Uterus (tissue), 4 donors: ENCODE measurements around the gene TBX10. TPM values are rescaled to one million over a fixed set of nuclear protein-coding genes. Genes with fewer than 3 reads are reported as not detected.

Experiments
- DNase-seq, 2 donors: peaks; one replicate each; pipeline ENCODE4 v3.0.0-alpha.2; 2019 to 2020
- H3K27ac ChIP-seq, 2 donors: fragments of 200-600 bp; sonication (generic); 1 replicate in 1 of 2; 2 replicates in 1 of 2; pipeline ENCODE4 v1.5.1; 2016 to 2018
- H3K27me3 ChIP-seq, 2 donors: fragments of 200-600 bp; sonication (generic); one replicate each; pipeline ENCODE4 v1.5.1; 2018 to 2019; ENCODE audit warnings: control low read depth in 1 of 2
- H3K36me3 ChIP-seq, 2 donors: fragments of 200-600 bp; sonication (generic); one replicate each; pipeline ENCODE4 v1.5.1; 2019; ENCODE audit warnings: control low read depth in 1 of 2
- H3K4me1 ChIP-seq, 2 donors: fragments of 200-600 bp; sonication (generic); one replicate each; pipeline ENCODE4 v1.5.1; 2018 to 2019; ENCODE audit warnings: control low read depth in 1 of 2
- H3K4me3 ChIP-seq, 2 donors: fragments of 200-600 bp; sonication (generic); 1 replicate in 1 of 2; 2 replicates in 1 of 2; pipeline ENCODE4 v1.5.1; 2018 to 2019; ENCODE audit warnings: mild to moderate bottlenecking in 1 of 2
- H3K9me3 ChIP-seq, 2 donors: fragments of 200-600 bp; sonication (generic); one replicate each; pipeline ENCODE4 v1.5.1; 2019; ENCODE audit warnings: control low read depth in 1 of 2
- CTCF ChIP-seq, 4 experiments: fragments of 200-600 bp in 2 of 4; fragments of 450-650 bp in 2 of 4; sonication (generic) in 2 of 4; IDR thresholded peaks; one replicate each; pipeline ENCODE4 v1.5.1; 2016 to 2019; ENCODE audit warnings: antibody characterized with exemption in 4 of 4, mild to moderate bottlenecking in 2 of 4, moderate library complexity in 1 of 4
- POLR2A ChIP-seq, 2 donors: fragments of 450-650 bp; IDR thresholded peaks; one replicate each; pipeline ENCODE4 v1.6.1; 2016; ENCODE audit warnings: antibody characterized with exemption in 2 of 2, mild to moderate bottlenecking in 1 of 2, moderate library complexity in 1 of 2
- intact Hi-C: fragments of 100-400 bp; cut with DNase I; formaldehyde crosslinking; loops from one replicate; pipeline ENCODE4 v1.15.1; 2023; ENCODE audit warnings: low total_unique reads
- total RNA-seq, 4 donors: library from RNA; depleted of rRNA in 3 of 4; stranded (reverse); fragments of >200 nt in 3 of 4; gene quantifications; one replicate each; pipeline versions ENCODE4 v1.1.0 to v1.2.4, GENCODE V29; 2014 to 2023
- donor health status: DM: yes; HTN: yes; CAD: no.

The TBX10 gene
- total RNA-seq, 4 donors from 2014 or later = not detected

DNA sequence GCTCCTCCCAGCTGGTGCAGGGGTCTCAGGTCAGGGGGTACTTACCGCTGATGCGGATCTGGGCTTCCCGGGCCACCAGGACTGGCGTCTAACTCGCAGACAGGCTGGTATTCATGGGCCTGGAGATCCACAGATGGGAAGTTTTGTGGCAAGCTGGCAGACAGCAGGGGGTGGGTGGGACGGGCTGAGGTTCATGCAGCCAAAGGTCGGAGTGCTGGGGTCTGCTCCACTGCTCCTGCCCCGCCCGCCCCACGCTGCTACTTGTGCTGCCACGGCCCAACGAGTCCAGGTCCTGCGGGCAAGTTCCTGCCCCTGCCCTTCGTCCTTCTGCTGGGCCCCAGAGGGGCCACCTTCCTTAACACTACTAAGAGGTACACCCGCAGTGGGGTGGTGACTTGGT is 7.9 kb upstream of the TBX10 start:
- no peak for DNase-seq
- H3K4me3 ChIP-seq = no peak overlapping the region
- peaks cover 0 to 3% of the 10 kb centered on the region in 2 donors for H3K27me3 ChIP-seq
- TF ChIP-seq POLR2A (IDR thresholded peaks at IDR 0.05) (no peak), CTCF (IDR thresholded peaks at IDR 0.05) (no peak)
- no peaks in the 10 kb centered on the region for H3K36me3 ChIP-seq
- no peaks in the 10 kb centered on the region for H3K9me3 ChIP-seq
- intact Hi-C loops = no loop called here
- H3K27ac ChIP-seq = no peak overlapping the region
- H3K4me1 ChIP-seq = no peaks in the 10 kb centered on the region

DNA sequence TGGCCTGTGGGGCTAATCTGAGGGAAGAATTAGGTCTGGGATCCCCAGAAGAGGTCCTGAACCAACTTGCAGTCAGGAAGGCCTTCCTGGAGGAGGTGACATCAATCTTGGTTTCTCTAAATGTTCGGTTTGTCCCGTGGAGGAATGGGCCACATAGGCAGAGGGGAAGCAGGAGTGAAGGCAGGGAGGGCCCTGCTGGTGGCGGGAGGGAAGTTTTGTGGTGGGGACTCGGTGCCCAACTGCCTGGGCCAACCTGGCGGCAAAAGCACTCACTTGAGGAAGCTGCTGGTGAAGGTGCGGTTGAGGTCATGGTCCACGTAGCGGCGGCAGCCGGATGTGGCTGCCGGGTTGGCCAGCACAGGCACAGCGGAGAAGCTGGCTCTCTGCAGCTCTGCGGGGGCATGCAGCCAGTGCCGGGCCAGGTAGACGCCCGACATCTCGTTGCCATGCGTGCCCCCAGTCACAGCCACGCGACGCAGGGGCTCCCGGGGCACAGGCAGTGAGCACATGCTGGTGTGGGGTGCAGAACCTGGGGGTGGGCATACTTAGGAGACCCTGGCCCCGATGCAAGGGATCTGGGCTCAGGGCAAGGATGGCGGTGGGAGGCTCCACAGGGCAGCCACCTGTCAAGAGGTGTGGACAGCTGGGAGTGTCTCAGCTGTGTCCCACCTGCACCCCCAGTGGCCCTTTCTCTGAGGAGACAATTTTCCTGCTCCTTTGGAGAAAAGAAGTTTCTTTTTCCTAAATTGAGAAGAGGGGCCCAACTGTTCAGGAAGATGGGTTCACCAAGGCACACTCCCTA is 7.2 kb upstream of the TBX10 start:
- no peak for TF ChIP-seq CTCF (IDR thresholded peaks at IDR 0.05)
- TF ChIP-seq POLR2A (IDR thresholded peaks at IDR 0.05) = no peak
- no peaks in the 10 kb centered on the region for H3K9me3 ChIP-seq
- H3K27ac ChIP-seq = no peak overlapping the region
- H3K4me1 ChIP-seq = no peaks in the 10 kb centered on the region
- H3K27me3 ChIP-seq = peaks cover 0 to 3% of the 10 kb centered on the region in 2 donors
- H3K36me3 ChIP-seq = no peaks in the 10 kb centered on the region
- intact Hi-C loops = no loop called here
- H3K4me3 ChIP-seq = no peak overlapping the region
- DNase-seq = no peak

- intact Hi-C loops = no loop called here
These were observed 6.2 kb upstream of the TBX10 start for GRCh38 chr11:67645521-67646461.

DNA sequence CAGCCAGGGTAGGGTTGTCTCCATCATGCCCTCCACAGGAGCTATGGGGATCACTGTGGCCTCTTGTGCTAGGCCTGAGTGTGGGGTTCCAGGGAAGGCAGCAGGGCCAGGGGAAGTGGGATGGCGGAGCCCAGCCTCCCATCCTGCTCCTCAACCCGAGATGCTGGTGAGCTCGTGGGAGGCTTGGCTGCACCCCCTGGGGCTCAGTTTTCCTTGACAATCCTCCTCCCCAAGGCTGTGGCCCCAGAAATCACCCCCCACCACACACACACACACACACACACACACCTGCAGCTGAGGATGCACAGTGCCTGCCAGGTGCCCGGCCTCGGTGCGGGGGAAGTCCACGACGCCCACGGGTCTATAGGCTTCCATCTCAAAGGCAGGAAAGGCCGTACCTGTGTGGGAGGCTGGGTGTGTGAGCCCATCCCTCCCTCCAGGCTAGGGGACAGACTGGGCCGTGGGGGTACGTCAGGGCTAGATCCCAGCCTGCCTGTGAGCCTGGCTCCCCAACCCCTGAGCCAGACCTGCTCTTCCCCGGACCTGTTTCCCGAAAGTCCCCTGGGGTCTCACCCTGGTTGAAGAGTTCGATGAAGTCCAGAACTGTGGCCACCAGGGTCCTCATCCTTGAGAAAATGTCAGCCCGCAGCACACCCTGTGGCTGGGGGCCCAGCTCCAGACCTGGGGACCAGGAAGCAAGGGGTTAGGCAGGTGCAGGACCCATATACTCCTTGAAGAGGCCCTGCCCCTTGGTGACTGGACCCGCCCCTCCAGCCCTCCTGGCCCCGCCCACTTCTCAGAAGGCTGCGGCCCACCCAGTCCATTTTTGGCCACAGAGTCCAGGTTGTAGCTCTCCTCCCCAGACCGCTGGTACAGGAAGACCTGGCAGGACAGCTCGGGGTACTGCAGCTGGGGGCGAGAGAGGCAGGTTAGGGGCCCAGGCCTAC is 5.2 kb upstream of the TBX10 start:
- no peak for DNase-seq
- intact Hi-C loops = no loop called here
- TF ChIP-seq POLR2A (IDR thresholded peaks at IDR 0.05) (no peak), CTCF (IDR thresholded peaks at IDR 0.05) (no peak)

More at GRCh38 chr11:67645521-67646461, 6.2 kb upstream of the TBX10 start:
- Histone ChIP-seq H3K9me3 (no peaks in the 10 kb centered on the region), H3K36me3 (no peaks in the 10 kb centered on the region), H3K27ac (no peak overlapping the region), H3K4me1 (no peaks in the 10 kb centered on the region), H3K27me3 (peaks cover 0 to 3% of the 10 kb centered on the region in 2 donors), H3K4me3 (no peak overlapping the region)
- no peak for DNase-seq
- TF ChIP-seq CTCF (IDR thresholded peaks at IDR 0.05) = no peak
- no peak for TF ChIP-seq POLR2A (IDR thresholded peaks at IDR 0.05)

More for the DNA sequence above, 5.2 kb upstream of the TBX10 start:
- Histone ChIP-seq H3K9me3 (no peaks in the 10 kb centered on the region), H3K27me3 (peaks cover 0 to 3% of the 10 kb centered on the region in 2 donors), H3K4me3 (no peak overlapping the region), H3K4me1 (no peaks in the 10 kb centered on the region), H3K27ac (no peak overlapping the region), H3K36me3 (no peaks in the 10 kb centered on the region)
